ENCODE results near the gene CASP8. TPM values are rescaled to one million over a fixed set of nuclear protein-coding genes. Genes with fewer than 3 reads are reported as not detected.
A peak's percentile ranks its signal among the peaks of the same experiment; 100 is the strongest.

Gene CASP8
- total and polyA plus RNA-seq, 2 of the 13 experiments (the other 11 are each of a cell fraction or from before 2014, with no cell fraction given), result 25.0 to 52.8 TPM

- TF ChIP-seq ZC3H4 (CRISPR knock-in tag; IDR thresholded peaks at IDR 0.05; ENCODE audit: borderline replicate concordance) (no peak), ZNF556 (CRISPR knock-in tag; IDR thresholded peaks at IDR 0.05; ENCODE audit: borderline replicate concordance) (no peak), KLF11 (CRISPR knock-in tag; IDR thresholded peaks at IDR 0.05) (no peak), SRSF1 (optimal IDR thresholded peaks at IDR 0.05; ENCODE audit: low read depth, low read length) (no peak), ZNF775 (CRISPR knock-in tag; IDR thresholded peaks at IDR 0.05; ENCODE audit: borderline replicate concordance) (no peak; the same call in 1 of the 2 replicates), NCOA1 (CRISPR knock-in tag; IDR thresholded peaks at IDR 0.05) (no peak; the same call in 1 of the 2 replicates), ZNF891 (CRISPR knock-in tag; IDR thresholded peaks at IDR 0.05) (0 out of 2 replicates have a peak, but pooled peaks have one; percentile 27), RFXAP (CRISPR knock-in tag; IDR thresholded peaks at IDR 0.05; ENCODE audit: borderline replicate concordance) (no peak), PHF20 (CRISPR knock-in tag; IDR thresholded peaks at IDR 0.05) (no peak), MYC (CRISPR knock-in tag; IDR thresholded peaks at IDR 0.05; ENCODE audit: borderline replicate concordance) (no peak), FOXC1 (CRISPR knock-in tag; IDR thresholded peaks at IDR 0.05; ENCODE audit: borderline replicate concordance) (no peak; the same call in 1 of the 2 replicates), ZBTB49 (CRISPR knock-in tag; IDR thresholded peaks at IDR 0.05; ENCODE audit: borderline replicate concordance) (no peak), AKNA (CRISPR knock-in tag; IDR thresholded peaks at IDR 0.05; ENCODE audit: borderline replicate concordance) (no peak)
- TF ChIP-seq, protein P1, sequence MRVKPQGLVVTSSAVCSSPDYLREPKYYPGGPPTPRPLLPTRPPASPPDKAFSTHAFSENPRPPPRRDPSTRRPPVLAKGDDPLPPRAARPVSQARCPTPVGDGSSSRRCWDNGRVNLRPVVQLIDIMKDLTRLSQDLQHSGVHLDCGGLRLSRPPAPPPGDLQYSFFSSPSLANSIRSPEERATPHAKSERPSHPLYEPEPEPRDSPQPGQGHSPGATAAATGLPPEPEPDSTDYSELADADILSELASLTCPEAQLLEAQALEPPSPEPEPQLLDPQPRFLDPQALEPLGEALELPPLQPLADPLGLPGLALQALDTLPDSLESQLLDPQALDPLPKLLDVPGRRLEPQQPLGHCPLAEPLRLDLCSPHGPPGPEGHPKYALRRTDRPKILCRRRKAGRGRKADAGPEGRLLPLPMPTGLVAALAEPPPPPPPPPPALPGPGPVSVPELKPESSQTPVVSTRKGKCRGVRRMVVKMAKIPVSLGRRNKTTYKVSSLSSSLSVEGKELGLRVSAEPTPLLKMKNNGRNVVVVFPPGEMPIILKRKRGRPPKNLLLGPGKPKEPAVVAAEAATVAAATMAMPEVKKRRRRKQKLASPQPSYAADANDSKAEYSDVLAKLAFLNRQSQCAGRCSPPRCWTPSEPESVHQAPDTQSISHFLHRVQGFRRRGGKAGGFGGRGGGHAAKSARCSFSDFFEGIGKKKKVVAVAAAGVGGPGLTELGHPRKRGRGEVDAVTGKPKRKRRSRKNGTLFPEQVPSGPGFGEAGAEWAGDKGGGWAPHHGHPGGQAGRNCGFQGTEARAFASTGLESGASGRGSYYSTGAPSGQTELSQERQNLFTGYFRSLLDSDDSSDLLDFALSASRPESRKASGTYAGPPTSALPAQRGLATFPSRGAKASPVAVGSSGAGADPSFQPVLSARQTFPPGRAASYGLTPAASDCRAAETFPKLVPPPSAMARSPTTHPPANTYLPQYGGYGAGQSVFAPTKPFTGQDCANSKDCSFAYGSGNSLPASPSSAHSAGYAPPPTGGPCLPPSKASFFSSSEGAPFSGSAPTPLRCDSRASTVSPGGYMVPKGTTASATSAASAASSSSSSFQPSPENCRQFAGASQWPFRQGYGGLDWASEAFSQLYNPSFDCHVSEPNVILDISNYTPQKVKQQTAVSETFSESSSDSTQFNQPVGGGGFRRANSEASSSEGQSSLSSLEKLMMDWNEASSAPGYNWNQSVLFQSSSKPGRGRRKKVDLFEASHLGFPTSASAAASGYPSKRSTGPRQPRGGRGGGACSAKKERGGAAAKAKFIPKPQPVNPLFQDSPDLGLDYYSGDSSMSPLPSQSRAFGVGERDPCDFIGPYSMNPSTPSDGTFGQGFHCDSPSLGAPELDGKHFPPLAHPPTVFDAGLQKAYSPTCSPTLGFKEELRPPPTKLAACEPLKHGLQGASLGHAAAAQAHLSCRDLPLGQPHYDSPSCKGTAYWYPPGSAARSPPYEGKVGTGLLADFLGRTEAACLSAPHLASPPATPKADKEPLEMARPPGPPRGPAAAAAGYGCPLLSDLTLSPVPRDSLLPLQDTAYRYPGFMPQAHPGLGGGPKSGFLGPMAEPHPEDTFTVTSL (CRISPR knock-in tag; IDR thresholded peaks at IDR 0.05; ENCODE audit: borderline replicate concordance), result 0 out of 2 replicates have a peak, but pooled peaks have one; percentile 5
Measured at GRCh38 chr2:201233812-201234662, 26.3 kb upstream of the CASP8 start (continued).

All from HepG2 (cell line).